ENCODE measurements around the gene BCAP31.

GRCh38 chrX:153725039-153725831 is 1.0 kb upstream of the BCAP31 start:
- TF ChIP-seq CSDC2 (CRISPR knock-in tag; IDR thresholded peaks at IDR 0.05) (no peak), ZFP30 (CRISPR knock-in tag; IDR thresholded peaks at IDR 0.05) (no peak), GLIS3 (CRISPR knock-in tag; IDR thresholded peaks at IDR 0.05) (no peak), ESRRG (CRISPR knock-in tag; IDR thresholded peaks at IDR 0.05) (no peak), CSRNP3 (CRISPR knock-in tag; IDR thresholded peaks at IDR 0.05) (no peak), PATZ1 (CRISPR knock-in tag; IDR thresholded peaks at IDR 0.05; ENCODE audit: borderline replicate concordance) (no peak), ZFP3 (CRISPR knock-in tag; IDR thresholded peaks at IDR 0.05) (no peak)
